Ovary (tissue), 9 donors: ENCODE measurements around the gene GNAL. TPM values are rescaled to one million over a fixed set of nuclear protein-coding genes. Genes with fewer than 3 reads are reported as not detected.

Source experiments
- DNase-seq, 5 donors: peaks; one replicate each; pipeline ENCODE4 v3.0.0-alpha.2; 2019 to 2020
- H3K27ac ChIP-seq, 2 donors: fragments of 200-600 bp; one replicate each; pipeline versions ENCODE4 v1.5.1 to v1.8.0; 2019 to 2022
- H3K27me3 ChIP-seq: fragments of 200-600 bp; one replicate; pipeline ENCODE4 v1.8.0; 2022
- H3K36me3 ChIP-seq: fragments of 200-600 bp; sonication (generic); one replicate; pipeline ENCODE4 v1.5.1; 2019
- H3K4me1 ChIP-seq: one replicate; pipeline ENCODE4 v1.8.1; 2013; ENCODE audit warnings: mild to moderate bottlenecking, moderate library complexity; ENCODE audit not compliant: insufficient read depth
- H3K4me3 ChIP-seq: fragments of 200-600 bp; sonication (generic); one replicate; pipeline ENCODE4 v1.5.1; 2017
- H3K9me3 ChIP-seq, 2 donors: fragments of 200-600 bp in 1 of 2; sonication (generic) in 1 of 2; one replicate each; pipeline versions ENCODE4 v1.5.1 to v1.8.1; 2013 to 2019; ENCODE audit warnings: mild to moderate bottlenecking in 1 of 2, moderate library complexity in 1 of 2
- CTCF ChIP-seq, 3 donors: fragments of 450-650 bp in 2 of 3; fragments of 200-600 bp in 1 of 3; IDR thresholded peaks; one replicate each; pipeline versions ENCODE4 v1.5.1 to v1.8.0; 2016 to 2022; ENCODE audit warnings: antibody characterized with exemption in 3 of 3, mild to moderate bottlenecking in 1 of 3
- EP300 ChIP-seq: sonication (generic); formaldehyde crosslinking; IDR thresholded peaks from one replicate; pipeline ENCODE4 v1.6.1; 2017; ENCODE audit warnings: antibody characterized with exemption
- POLR2A ChIP-seq: fragments of 450-650 bp; IDR thresholded peaks from one replicate; pipeline ENCODE4 v1.6.1; 2017; ENCODE audit warnings: antibody characterized with exemption, mild to moderate bottlenecking, moderate library complexity
- WGBS, 3 donors: extraction: QIAGEN DNeasy Blood & Tissue Kit in 1 of 3; methylation state at CpG; one replicate each; pipeline versions ENCODE4 v1.1.5 to v1.1.7; 2013 to 2017; 5-methylcytosine and 5-hydroxymethylcytosine counted together
- intact Hi-C, 4 donors: fragments of 100-400 bp; cut with DNase I; formaldehyde crosslinking; loops; one replicate each; pipeline versions ENCODE4 v1.11.0 to v1.15.1; 2022 to 2023
- polyA plus RNA-seq, 2 donors: library from polyadenylated mRNA; stranded (reverse); fragments of 200-250 nt in 1 of 2; fragments of 350-450 nt in 1 of 2; fragmentation: Illumina TruSeq in 1 of 2; extraction: RNeasy Lipid Tissue Mini Kit (QIAGEN cat#74804) in 1 of 2; gene quantifications; one replicate each; pipeline ENCODE4 v1.2.3, GENCODE V29; 2013 to 2014
- total RNA-seq, 7 donors: library from RNA; depleted of rRNA in 2 of 7; stranded (reverse); fragments of >200 nt in 2 of 7; fragmentation: NEBNext Ultra II Directional in 3 of 7; extraction: Animal tissue kit (Norgen Biotek cat#: 25700) in 3 of 7; gene quantifications; one replicate each; pipeline versions ENCODE4 v1.1.0 to v1.2.4, GENCODE V29; 2016 to 2023
- donor health status: DM: no; HTN: no; CAD: no; lungs with moderate emphysema.
- donor health status: DM: no; HTN: no; CAD: no.
- donor health status: Bipolar disorder and iron deficiency.
- donor health status: DM: yes; HTN: yes; CAD: no.
- donor health status: DM: no; HTN: no; CAD: no.
- donor health status: DM: yes; HTN: yes; CAD: no.

Gene GNAL
- total and polyA plus RNA-seq, 9 donors, result 1.6 to 15.4 (median 3.4) TPM

DNA sequence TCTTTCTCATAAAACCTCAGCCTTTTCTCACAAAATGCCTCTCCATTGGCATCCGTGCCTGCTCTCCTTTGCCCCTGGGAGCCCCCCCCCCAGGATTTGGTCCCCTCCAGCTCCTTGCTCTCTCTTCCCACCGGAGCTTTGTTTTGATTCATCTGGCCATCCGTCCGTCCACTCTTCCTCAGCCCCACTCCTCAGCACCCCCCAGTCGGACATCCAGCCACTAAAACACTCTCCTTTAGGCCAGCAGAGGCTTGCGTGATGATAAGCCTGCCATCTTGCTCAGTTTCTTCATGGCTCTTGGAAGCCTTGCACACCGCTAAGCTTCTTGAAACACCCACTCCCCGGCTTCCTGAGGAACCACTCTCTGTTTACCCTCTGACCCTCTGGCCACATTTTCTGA lies 31.5 kb upstream of the GNAL start:
- TF ChIP-seq EP300 (no peak), POLR2A (no peak), CTCF (IDR thresholded peaks at IDR 0.05) (no peak)
- Histone ChIP-seq H3K9me3 (no peaks in the 10 kb centered on the region), H3K27me3 (no peaks in the 10 kb centered on the region), H3K4me3 (no peak overlapping the region), H3K27ac (no peak overlapping the region), H3K4me1 (no peaks in the 10 kb centered on the region), H3K36me3 (no peaks in the 10 kb centered on the region)
- intact Hi-C loops, result loop anchor here in 1 of 4 donors (10.0 kb wide), 1 partner anchor 387 kb away; no protein-coding TSS in a partner anchor
- WGBS, 3 donors, result 75 to 83% (median 82%) methylated on average over 8 of the region's 8 CpGs
- DNase-seq, result no peak

DNA sequence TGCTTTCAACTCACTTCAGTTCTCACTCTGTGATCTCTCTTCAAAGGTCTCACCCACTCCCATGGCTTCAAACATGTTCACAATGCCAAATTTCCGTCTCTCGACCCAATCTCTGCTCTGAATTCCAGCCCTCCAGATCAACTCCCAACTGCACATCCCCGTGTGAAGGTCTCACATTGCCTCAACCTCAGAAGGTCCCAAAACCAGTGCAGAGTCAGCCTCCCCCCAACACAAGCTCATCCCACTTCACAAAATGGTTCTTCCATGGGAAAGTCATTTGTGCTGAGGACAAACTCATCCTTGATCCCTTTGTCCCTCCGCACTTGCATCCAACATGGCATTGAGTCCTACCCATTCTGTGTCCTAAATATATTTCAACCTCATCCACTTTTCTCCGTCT lies 31.0 kb upstream of the GNAL start:
- TF ChIP-seq POLR2A (no peak), EP300 (no peak), CTCF (IDR thresholded peaks at IDR 0.05) (no peak)
- intact Hi-C loops, result loop anchor here in 1 of 4 donors (10.0 kb wide), 1 partner anchor 387 kb away; no protein-coding TSS in a partner anchor

DNA sequence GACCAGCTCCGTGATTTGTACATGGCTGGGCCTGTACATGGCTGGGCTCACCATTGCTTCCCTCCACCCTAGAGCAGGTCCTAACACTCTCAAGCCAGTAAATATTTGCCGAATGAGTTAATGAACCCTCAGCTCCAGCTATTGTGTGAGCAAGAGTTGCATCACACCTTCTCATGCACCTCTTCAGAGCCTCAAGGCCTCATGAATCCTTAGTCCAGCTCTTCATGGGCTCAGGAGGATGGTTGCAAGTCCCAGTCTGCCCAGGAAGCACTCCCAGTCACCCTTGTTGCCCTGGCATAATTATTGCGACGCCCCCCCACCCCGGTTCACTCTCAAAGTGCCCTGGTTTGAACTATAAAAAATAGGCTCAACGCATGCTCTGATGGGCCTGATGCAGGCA lies 30.1 kb upstream of the GNAL start:
- TF ChIP-seq EP300, result no peak
- TF ChIP-seq CTCF (IDR thresholded peaks at IDR 0.05), result no peak
- TF ChIP-seq POLR2A, result no peak
- Histone ChIP-seq H3K9me3 (no peaks in the 10 kb centered on the region), H3K27ac (no peak overlapping the region), H3K36me3 (no peaks in the 10 kb centered on the region), H3K27me3 (no peaks in the 10 kb centered on the region), H3K4me1 (no peaks in the 10 kb centered on the region), H3K4me3 (no peak overlapping the region)
- intact Hi-C loops, result loop anchor here in 1 of 4 donors (10.0 kb wide), 1 partner anchor 386 kb away; no protein-coding TSS in a partner anchor
- 92 to 93% (median 92%) methylated on average over 6 of the region's 6 CpGs for WGBS, 3 donors
- DNase-seq, result no peak

More for the DNA sequence above, 31.0 kb upstream of the GNAL start:
- Histone ChIP-seq H3K9me3 (no peaks in the 10 kb centered on the region), H3K27me3 (no peaks in the 10 kb centered on the region), H3K4me1 (no peaks in the 10 kb centered on the region), H3K4me3 (no peak overlapping the region), H3K36me3 (no peaks in the 10 kb centered on the region), H3K27ac (no peak overlapping the region)
- WGBS, 3 donors, result 77 to 93% (median 91%) methylated on average over 5 of the region's 5 CpGs
- no peak for DNase-seq

DNA sequence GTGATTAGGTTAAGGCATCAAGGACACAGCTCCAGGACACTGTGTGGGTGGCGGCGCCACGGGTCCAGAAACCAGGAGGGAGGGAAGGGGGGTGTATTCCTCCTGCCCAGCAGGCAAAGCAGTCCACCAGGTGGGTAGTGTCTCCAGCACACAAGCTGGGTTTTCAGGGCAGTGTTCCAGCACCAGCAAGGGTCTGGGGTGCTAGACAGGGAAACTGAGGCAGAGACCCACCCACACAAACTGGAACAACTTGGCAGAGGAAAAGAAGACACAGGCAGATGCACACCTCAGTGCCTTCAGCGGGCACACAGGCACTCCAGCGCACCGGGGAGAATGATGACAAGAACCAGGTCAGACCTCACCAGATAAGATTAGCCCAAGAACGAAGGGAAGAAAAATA lies 28.4 kb upstream of the GNAL start:
- intact Hi-C loops, result no loop called here
- H3K36me3 ChIP-seq, result no peaks in the 10 kb centered on the region
- H3K27ac ChIP-seq, result no peak overlapping the region
- H3K4me1 ChIP-seq, result no peaks in the 10 kb centered on the region
- no peak for DNase-seq
- no peaks in the 10 kb centered on the region for H3K27me3 ChIP-seq
- no peak for TF ChIP-seq CTCF (IDR thresholded peaks at IDR 0.05)
- H3K4me3 ChIP-seq, result no peak overlapping the region
- WGBS, 3 donors, result 64 to 83% (median 70%) methylated on average over 7 of the region's 7 CpGs
- no peaks in the 10 kb centered on the region for H3K9me3 ChIP-seq
